Prostate gland (tissue), 2 donors: ENCODE measurements around the gene ELP5. TPM values are rescaled to one million over a fixed set of nuclear protein-coding genes. Genes with fewer than 3 reads are reported as not detected.

Experiments used
- DNase-seq: peaks from one replicate; pipeline ENCODE4 v3.0.0-alpha.2; 2019; ENCODE audit warnings: low spot score
- H3K27ac ChIP-seq, 2 donors: fragments of 200-600 bp; sonication (generic); 2 replicates each; pipeline ENCODE4 v1.5.1; 2017 to 2019
- H3K27me3 ChIP-seq: fragments of 200-600 bp; sonication (generic); replicated peaks from 2 replicates; pipeline ENCODE4 v1.5.1; 2019; ENCODE audit not compliant: insufficient read depth
- H3K36me3 ChIP-seq, 2 donors: fragments of 200-600 bp; sonication (generic); 1 replicate in 1 of 2; 2 replicates in 1 of 2; pipeline versions ENCODE4 v1.5.1 to v1.8.1; 2017 to 2019
- H3K4me1 ChIP-seq: fragments of 200-600 bp; sonication (generic); replicated peaks from 2 replicates; pipeline ENCODE4 v1.5.1; 2019
- H3K4me3 ChIP-seq, 2 donors: fragments of 200-600 bp; sonication (generic); 2 replicates each; pipeline ENCODE4 v1.5.1; 2017 to 2019
- H3K9me3 ChIP-seq: fragments of 200-600 bp; sonication (generic); 2 replicates; pipeline ENCODE4 v1.5.1; 2017
- POLR2A ChIP-seq: fragments of 450-650 bp; IDR thresholded peaks from one replicate; pipeline ENCODE4 v1.6.1; 2016; ENCODE audit warnings: antibody characterized with exemption, mild to moderate bottlenecking
- POLR2AphosphoS5 ChIP-seq: sonication (generic); formaldehyde crosslinking; IDR thresholded peaks from one replicate; pipeline ENCODE4 v1.6.1; 2017; ENCODE audit warnings: antibody characterized with exemption
- WGBS: methylation state at CpG from one replicate; pipeline ENCODE4 v1.1.5; 2018; 5-methylcytosine and 5-hydroxymethylcytosine counted together
- intact Hi-C: fragments of 100-400 bp; cut with DNase I; formaldehyde crosslinking; loops from one replicate; pipeline ENCODE4 v1.14.2; 2022
- total RNA-seq, 2 donors: library from RNA; depleted of rRNA; stranded (reverse); fragments of >200 nt; gene quantifications; one replicate each; pipeline ENCODE4 v1.1.0, GENCODE V29; 2016
- TF ChIP-seq, protein P1 (sequence below), 4 experiments: fragments of 200-600 bp in 2 of 4; fragments of 450-650 bp in 2 of 4; sonication (generic) in 2 of 4; IDR thresholded peaks; 1 replicate in 3 of 4; 2 replicates in 1 of 4; pipeline ENCODE4 v1.5.1; 2016 to 2019; ENCODE audit warnings: antibody characterized with exemption in 4 of 4, mild to moderate bottlenecking in 2 of 4, moderate library complexity in 2 of 4

Gene ELP5
- total RNA-seq, 2 donors from 2014 or later, result 50.1 to 65.2 TPM

DNA sequence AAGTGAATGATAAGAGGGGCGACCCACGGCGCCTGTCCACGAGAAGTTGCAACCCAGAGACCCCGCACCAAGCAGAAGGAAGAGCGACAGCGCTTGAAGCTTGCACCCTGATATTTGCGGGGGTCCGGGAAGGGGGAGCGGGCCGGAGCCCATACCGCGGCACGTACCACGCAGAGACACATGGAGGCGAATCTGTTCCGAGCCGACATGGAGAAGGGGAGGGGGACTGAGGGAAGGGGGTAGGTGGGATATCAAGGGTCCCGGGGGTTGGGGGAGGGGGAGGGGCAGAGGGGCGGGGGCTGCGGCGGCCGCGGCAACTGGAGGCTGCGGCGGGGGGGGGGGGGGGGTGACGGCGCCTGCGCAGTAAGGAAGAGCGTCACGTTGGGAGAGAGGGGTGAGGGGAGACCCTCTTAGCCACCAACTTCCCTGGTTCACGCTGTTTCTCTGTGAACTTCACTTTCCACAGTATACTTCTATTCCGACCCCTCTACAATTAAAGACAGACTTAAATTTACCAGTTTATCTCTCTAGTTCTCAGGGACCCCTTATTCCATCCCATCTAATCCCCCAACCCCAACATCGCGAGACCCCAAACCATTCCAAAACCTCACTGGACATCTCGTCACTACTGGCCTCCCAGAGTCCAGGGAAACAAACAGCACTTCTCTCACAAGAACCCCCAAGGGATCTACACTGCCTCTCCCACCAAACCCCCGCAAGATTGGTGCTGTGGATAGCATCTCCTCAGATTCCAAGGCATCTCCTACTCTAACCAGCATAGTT is 40.3 kb upstream of the ELP5 start:
- Histone ChIP-seq H3K4me1 (no peaks in the 10 kb centered on the region), H3K4me3 (no peak overlapping the region), H3K9me3 (no peaks in the 10 kb centered on the region), H3K27me3 (no peaks in the 10 kb centered on the region), H3K27ac (no peak overlapping the region), H3K36me3 (no peaks in the 10 kb centered on the region)
- no peak for DNase-seq
- intact Hi-C loops, result no loop called here
- WGBS, result 42% methylated on average over 35 of the region's 37 CpGs
- TF ChIP-seq, protein P1, sequence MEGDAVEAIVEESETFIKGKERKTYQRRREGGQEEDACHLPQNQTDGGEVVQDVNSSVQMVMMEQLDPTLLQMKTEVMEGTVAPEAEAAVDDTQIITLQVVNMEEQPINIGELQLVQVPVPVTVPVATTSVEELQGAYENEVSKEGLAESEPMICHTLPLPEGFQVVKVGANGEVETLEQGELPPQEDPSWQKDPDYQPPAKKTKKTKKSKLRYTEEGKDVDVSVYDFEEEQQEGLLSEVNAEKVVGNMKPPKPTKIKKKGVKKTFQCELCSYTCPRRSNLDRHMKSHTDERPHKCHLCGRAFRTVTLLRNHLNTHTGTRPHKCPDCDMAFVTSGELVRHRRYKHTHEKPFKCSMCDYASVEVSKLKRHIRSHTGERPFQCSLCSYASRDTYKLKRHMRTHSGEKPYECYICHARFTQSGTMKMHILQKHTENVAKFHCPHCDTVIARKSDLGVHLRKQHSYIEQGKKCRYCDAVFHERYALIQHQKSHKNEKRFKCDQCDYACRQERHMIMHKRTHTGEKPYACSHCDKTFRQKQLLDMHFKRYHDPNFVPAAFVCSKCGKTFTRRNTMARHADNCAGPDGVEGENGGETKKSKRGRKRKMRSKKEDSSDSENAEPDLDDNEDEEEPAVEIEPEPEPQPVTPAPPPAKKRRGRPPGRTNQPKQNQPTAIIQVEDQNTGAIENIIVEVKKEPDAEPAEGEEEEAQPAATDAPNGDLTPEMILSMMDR (IDR thresholded peaks at IDR 0.05), result no peak
- TF ChIP-seq POLR2AphosphoS5 (no peak), POLR2A (no peak)

DNA sequence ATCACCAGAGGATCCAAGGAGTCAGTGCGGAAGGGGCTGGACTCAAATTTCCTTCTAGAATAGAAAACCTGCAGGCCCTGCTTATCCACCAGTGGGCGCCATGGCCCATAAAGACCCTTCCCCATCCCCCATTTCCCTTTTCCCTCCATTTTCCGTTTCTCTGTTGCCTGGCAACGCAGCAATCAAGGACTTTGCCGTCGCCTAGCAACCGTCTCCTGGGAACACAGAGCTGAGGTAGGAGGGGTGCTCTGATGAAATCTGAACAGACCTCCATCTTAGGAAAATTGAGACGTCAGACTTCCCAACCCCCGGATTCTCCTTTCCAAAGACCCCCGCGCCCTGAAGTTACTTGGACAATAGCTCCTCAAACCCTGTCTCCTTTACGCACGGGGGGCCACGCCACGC is 38.1 kb upstream of the ELP5 start:
- 6% methylated on average over 15 of the region's 15 CpGs for WGBS
- Histone ChIP-seq H3K9me3 (no peaks in the 10 kb centered on the region), H3K27me3 (no peaks in the 10 kb centered on the region), H3K27ac (no peak overlapping the region), H3K4me1 (peaks cover 8% of the 10 kb centered on the region), H3K4me3 (peak overlapping the region; percentile 26 to 34), H3K36me3 (no peaks in the 10 kb centered on the region)
- peak; percentile 43 for DNase-seq
- no peak for TF ChIP-seq POLR2A
- TF ChIP-seq, protein P1 (IDR thresholded peaks at IDR 0.05), result peak in 1 of 4 experiments; percentile 31
- intact Hi-C loops, result no loop called here

DNA sequence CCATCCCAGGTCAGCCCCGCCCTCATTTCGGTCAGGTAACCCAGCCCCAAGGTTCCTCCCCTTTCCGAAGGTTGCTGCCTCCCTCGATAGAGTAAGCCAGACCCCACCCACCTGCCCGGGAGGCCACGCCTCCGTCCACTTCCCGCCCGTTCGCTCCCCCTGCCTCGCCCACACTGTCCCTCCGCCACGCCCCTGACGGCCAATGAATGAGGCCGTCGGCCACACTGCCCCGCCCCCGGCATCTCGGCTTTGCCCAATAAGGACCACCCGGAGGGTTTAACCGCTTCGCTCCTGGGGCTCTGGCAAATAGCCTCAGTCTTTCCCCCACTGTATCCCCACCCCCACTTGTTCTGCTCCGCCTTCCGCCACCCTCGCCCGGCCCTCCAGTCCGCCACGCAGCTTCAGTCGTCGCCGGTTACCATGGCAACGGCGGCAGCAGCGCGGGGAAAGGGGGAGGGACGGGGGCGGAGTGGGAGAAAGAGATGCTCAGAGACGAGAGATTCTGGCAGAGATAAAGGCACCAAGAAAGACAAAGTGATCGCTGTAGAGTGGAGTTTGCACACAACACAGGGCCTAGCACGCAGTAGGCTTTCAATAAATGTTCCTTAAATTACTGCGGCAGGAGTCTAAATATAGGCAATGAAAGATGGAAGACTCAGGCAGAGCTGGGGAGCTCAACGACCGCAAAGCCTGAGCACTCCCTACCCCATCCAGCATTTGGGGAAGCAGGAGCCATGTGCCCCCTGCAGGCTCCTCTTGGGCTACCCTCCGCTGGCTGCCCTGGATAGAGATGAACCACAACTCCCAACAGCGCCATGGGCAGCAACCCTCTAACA is 37.5 kb upstream of the ELP5 start:
- H3K4me1 ChIP-seq, result peaks cover 8% of the 10 kb centered on the region
- intact Hi-C loops, result no loop called here

DNA sequence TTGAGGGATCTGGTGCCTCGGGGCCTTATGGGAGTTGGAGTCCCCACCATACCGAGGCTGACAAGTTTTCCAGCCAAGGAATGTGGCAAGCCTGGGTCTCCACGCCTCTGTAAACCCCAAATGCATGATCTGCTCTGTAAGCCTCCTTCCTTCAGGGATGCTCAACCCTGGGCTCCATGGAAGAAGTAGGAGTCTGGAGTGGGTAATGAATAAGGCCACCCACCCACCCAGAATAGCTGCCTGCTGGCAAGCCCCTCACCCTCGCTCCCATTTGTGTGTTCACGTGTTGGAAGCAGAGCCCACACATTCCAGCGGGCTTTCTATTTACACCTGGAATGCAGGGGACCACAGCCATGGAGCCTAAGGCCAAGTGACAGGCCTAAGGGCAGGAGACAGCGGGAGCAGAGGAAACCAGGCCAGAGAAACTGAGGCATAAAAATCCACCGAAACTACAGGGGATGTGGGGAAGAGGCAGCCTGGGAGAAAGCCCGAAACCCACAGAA is 36.8 kb upstream of the ELP5 start:
- intact Hi-C loops, result no loop called here
- Histone ChIP-seq H3K4me3 (no peak overlapping the region), H3K4me1 (peaks cover 8% of the 10 kb centered on the region), H3K9me3 (no peaks in the 10 kb centered on the region), H3K27me3 (no peaks in the 10 kb centered on the region), H3K27ac (peak overlapping the region; percentile 49 to 67), H3K36me3 (no peaks in the 10 kb centered on the region)
- WGBS, result 22% methylated on average over 9 of the region's 9 CpGs
- no peak for DNase-seq
- TF ChIP-seq, protein P1 (IDR thresholded peaks at IDR 0.05), result no peak
- TF ChIP-seq POLR2AphosphoS5, result peak; percentile 87
- TF ChIP-seq POLR2A, result no peak

More for the DNA sequence above, 37.5 kb upstream of the ELP5 start:
- TF ChIP-seq, protein P1 (IDR thresholded peaks at IDR 0.05), result peak in 3 of 4 experiments; percentile 18 to 61 (median 52)
- TF ChIP-seq POLR2A (no peak), POLR2AphosphoS5 (peak; percentile 85)
- H3K36me3 ChIP-seq, result no peaks in the 10 kb centered on the region
- H3K27ac ChIP-seq, result peak overlapping the region; percentile 25 to 67
- H3K27me3 ChIP-seq, result no peaks in the 10 kb centered on the region
- under 1% methylated on average over 45 of the region's 45 CpGs for whole genome bisulfite sequencing
- H3K9me3 ChIP-seq, result no peaks in the 10 kb centered on the region
- peak; percentile 95 for DNase-seq
- peak overlapping the region; percentile 26 to 34 for H3K4me3 ChIP-seq
